Limb (tissue), 2 donors: Measurements from ENCODE around the gene PTPRN2.
A peak's percentile ranks its signal among the peaks of the same experiment; 100 is the strongest.
"Not testable (repeated sequence)": the region's sequence is repeated elsewhere in the genome, so short reads cannot be mapped to it uniquely, and the experiment has no call there.

ENCODE experiments used
- DNase-seq, 2 donors: peaks; one replicate each; pipeline ENCODE4 v3.0.0-alpha.2; 2016; ENCODE audit errors: extremely low spot score in 2 of 2

The PTPRN2 gene

DNA sequence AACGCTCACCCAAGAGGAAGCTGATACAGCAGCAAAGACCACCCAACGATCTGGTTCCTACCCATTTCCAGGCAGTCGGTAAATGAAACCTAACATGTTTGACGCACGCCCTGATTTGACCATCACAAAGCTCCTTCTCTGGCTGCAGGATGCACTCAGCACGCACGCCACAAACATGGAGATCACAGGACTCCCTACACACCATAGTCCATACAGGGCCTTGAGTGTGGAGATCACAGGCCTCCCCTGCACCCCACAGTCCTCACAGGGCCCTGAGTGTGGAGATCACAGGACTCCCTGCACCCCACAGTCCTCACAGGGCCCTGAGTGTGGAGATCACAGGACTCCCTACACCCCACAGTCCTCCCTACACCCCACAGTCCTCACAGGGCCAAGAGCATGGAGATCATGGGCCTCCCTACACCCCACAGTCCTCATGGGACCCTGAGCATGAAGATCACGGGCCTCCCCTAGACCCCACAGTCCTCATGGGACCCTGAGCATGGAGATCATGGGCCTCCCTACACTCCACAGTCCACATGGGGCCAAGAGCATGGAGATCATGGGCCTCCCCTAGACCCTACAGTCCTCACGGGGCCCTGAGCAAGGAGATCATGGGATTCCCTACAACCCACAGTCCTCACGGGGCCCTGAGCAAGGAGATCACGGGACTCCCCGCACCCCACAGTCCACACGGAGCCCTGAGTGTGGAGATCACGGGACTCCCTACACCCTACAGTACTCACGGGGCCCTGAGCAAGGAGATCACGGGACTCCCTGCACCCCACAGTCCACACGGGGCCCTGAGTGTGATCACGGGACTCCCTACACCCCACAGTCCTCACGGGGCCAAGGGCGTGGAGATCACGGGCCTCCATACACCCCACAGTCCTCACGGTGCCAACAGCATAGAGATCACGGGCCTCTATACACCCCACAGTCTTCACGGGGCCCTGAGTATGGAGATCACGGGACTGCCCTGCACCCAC lies 841.6 kb downstream of the PTPRN2 start:
- DNase-seq = no peak

DNA sequence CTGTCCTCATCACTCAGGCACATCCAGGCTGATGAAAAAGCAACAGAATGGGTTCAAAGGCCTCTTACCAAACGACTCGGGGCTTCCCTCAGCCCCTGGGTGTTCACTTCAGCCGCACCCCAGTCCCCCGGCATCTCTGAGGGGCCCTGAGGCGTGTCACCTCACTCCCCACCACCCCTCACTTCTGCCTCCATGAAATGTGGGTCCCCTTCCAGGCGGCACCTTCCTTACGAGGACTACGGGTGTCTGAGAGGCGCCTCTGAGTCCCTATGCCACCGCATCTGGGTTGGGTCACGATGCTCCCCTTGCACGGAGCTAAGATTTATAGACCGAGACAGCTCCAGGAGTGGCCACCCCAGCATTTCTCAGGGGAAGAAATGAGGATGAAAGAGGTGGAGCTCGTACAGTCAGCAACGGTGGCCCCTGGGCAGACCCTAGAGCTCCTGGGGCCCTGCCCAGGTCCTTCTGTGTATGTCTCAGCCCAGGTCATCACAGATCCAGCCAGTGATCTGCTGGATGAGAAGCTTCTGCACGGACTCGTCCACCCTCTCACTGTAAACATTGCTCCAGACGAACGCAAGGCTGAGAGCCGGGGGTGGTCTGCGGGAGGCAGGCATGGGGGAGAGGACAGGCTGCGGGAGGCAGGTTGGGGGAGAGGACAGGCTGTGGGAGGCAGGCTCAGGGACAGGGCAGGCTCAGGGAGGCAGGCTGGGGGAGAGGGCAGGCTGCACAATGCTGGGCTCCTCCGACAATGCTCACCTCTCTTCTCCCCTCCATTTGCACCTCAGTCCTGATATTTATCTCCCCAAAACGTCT lies 842.6 kb downstream of the PTPRN2 start:
- DNase-seq = no peak

DNA sequence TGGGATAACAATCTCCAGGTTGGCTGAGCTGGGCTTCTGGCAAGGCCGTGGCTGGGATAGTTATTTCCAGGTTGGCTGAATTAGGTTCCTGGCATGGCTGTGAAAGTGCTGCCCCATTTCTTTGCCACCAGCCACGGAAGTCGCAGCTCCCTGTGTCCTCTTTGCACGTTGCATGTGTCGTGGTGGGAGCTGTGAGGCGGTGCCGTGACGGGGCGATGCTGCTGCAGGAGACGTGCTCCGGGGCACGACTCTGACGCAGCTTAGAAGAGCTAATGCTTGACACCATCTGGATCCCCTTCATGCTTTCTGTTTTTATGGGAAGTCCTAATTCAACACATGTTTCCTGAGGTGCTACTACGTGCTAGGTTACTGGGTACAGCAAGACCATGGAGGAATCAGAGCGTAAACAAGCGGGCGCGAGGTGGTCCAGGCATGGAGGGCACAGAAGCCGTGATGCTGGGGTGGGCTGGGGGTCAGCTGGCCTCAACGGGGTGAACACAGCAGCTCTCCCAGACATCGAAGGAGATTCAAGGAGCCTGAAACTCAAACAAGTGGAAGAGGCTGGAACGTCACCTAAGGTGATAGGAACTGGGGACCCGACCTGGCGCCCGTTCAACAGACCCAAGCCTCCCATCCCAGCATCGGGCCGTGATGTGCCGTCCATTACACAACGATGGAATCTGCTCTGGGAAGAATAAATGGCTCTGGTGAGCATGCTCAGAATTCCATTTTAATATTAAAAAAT lies 843.7 kb downstream of the PTPRN2 start:
- DNase-seq = no peak

DNA sequence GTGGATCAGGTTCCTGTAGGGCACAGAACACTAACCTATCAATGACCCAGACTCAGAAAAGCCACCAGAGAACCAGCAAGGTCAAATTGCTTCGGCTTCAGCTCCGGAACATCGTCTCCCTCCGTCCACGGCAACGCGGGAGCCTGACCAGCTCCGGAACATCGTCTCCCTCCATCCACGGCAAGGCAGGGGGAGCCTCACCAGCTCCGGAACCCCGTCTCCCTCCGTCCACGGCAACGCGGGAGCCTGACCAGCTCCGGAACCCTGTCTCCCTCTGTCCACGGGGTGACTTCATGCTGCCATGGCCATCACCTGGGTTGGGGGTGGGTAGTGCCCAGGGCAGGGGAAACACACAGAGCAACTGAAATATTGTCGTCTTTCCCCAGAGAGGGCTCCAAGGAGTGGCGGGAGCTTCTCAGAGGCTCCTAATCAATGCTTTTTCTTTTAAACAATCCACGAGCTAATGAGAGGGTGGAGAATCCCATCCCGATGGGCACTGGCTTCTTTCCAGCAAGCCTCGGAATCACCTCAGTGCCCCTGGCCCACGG lies 847.3 kb downstream of the PTPRN2 start:
- DNase-seq = no peak

DNA sequence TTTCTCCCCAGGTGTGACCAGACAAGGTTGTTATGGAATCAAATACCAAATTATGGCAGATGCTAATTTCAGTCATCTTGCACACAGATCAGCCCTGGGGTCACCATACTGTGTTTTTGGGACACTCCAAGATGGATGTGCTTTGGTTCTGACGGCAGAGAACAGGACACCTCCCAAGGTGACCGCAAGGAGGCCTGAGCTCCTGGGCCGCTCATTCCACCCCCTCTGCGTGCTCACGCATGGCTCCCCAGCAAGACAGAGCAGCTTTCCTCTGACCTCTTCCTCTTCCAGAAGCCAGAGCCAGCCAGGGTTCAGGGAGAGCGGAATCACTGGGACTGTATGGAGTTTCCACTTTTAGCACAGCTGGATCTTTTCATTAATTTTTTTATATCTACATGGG lies 848.0 kb downstream of the PTPRN2 start:
- DNase-seq = no peak

DNA sequence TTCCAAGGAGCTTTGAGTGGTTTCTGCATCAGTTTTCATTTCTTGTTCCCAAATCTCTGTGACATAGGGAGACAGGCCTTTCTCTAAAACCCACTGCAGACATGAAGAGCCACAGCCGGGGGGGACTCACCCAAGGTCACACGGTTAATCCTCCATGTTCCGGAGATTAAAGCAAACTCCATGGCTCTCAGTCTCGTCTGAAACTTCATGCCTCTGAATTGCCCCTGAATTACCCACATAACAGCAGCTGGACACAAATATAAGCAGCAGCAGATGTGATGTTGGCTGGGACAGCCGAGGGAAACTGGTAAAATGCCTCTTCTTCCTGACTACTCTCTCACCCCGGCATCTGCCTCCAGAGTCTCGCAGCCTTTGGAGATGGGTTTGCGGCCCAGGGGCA lies 848.6 kb downstream of the PTPRN2 start:
- DNase-seq = peak in 1 of 2 donors; percentile 7

DNA sequence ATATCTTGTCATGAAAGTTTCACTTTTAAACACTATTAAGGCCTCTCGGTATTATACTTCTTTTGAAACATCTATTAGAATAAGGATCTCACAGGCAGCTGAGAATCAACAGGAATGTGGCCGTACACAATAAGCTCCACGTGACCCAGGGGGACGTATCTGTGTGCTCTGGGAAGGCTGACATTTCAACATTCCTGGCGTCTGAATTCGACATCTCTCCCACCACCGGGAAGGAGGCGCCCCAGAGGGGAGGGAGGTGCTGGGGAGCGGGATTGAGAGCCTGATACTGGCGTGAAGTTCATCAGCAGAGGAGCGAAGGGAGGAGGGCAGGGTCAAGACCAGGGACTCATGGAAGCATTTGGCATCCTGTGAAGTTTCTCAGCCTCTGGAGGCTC lies 849.6 kb downstream of the PTPRN2 start:
- peak; percentile 43 to 46 for DNase-seq

DNA sequence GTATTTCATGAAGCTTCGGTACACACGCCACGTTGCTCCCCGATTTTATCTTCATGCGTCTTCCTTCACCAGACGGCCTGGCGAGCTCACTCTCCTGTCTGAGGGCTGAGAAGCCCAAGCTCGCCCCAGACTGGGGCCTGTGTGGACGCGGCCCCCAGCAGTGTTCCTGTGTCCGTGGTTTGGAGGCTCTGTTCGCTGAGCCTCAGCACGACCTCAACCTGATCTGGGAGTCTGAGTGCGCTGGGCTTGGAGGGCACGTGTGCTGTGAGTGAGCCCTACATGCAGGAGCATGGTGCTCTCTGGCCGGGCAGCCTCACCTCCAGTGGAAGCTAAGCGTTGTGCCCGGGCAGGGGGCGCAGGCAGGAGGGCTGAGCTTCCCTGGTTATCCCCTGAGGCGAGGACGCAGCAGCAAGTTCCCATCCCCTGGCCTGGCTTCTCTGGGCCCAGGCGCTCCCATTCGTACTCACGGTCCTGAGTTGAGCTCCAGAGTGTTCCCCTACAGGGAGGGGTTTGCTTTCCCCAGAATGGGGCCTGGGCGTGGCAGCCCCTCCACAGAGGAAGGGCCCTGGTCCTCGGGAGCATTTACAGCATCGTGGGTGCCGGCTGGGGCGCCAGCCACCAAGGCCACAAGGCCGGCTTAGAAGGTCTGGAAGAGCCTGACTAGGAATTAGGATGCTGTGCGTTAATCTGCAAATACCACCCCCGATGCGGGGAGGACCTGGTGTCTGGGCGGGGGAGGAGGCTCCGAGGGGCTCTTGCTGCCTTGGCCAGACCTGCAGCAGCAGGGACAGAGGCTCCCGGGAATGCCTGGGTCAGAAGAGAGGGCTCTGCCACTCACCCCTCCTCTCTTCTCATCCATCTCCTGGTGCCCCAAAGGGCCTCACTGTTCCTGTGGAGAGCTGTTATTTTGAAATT lies 850.2 kb downstream of the PTPRN2 start:
- DNase-seq = no peak

DNA sequence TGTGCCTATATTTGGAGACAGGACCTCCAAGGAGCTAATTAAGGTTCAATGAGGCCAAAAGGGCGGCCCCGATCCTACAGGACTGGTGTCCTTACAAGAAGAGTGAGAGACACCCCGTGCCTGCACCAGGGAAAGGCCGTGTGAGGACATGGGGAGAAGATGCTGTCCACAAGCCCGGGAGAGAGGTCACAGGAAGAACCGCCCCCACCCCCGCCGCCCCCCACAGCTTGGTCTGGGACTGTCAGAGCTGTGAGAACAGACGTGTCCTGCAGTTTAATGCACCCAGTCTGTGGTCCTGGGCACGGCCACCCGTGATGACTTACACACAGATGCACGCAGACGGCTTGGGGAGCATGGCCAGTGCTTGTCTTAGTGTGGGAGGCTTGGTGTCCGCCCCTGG lies 851.3 kb downstream of the PTPRN2 start:
- no peak for DNase-seq

DNA sequence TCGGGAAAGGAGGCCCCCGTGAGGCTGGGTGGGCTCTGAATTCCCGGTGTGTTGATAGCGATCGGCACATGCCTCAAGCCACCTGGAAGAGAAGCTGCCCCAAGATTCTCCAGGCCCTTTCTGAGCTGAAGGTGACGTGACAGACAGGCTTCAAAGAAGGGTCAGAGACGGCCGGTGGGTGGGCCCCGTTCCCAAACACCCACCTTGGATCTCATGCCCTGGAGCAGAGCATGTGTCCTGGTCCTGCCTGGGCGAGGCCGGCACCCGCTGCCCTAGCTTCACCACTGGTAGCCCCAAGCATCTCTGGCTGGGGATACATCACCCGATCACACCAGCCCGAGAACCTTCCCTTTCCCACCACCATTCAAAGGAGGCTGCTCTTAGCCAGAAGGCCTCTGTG lies 851.8 kb downstream of the PTPRN2 start:
- no peak for DNase-seq

DNA sequence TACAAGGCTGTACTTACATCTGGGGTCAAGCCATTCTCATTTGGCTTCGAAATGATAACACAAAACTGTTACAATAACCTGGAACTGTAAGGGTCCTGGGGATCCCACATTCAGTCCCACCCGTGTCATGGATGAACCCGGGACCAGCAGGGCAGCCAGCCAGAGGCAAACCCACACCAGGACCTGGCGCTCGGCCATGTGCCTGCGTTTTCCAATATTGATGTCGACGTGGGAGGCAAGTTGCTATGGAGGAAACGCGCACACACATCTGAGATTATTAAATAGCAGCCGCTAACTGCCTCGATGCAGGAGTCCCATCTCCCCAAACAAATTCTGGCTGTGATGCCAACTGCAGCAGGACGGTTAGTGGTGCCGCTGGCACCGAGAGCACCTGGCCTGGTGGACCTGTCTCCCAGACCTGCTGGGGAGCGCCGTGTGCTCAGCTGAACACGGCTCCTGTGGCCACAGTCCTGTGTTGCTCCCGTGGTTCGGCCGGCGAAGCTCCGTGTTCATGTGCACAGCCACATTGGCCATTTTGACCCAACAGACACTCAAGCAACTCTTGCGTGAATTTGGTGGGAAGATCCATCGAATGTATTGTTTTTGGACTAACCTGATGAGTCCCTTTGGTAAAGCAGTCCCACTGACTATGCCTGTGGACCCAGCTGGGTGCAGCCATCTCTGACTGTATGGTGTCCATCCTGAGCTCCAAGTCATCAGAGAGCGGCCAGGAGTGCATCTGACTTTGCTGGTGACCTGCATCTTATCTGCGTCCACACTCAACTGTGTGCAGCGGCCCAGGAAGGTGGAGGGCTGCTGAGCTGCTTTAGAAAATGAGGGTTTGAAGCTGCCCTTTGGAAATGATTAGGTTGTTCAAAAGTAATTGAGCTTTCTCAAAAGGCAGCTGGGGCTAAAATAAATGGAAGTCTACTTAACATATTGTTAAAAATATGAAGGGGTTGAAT lies 852.7 kb downstream of the PTPRN2 start:
- no peak for DNase-seq

DNA sequence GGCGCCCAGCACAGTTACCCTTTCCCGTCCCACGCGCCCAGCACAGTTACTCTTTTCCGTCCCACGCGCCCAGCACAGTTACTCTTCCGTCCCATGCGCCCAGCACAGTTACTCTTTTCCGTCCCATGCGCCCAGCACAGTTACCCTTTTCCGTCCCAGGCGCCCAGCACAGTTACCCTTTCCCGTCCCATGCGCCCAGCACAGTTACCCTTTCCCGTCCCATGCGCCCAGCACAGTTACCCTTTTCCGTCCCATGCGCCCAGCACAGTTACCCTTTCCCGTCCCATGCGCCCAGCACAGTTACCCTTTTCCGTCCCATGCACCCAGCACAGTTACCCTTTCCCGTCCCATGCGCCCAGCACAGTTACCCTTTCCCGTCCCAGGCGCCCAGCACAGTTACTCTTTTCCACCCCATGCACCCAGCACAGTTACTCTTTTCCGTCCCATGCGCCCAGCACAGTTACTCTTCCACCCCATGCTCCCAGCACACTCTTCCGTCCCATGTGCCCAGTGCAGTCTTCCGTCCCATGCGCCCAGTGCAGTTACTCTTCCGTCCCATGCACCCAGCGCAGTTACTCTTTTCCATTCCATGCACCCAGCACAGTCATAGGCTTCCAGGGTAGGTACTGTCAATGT lies 853.7 kb downstream of the PTPRN2 start:
- not testable (repeated sequence) for DNase-seq

DNA sequence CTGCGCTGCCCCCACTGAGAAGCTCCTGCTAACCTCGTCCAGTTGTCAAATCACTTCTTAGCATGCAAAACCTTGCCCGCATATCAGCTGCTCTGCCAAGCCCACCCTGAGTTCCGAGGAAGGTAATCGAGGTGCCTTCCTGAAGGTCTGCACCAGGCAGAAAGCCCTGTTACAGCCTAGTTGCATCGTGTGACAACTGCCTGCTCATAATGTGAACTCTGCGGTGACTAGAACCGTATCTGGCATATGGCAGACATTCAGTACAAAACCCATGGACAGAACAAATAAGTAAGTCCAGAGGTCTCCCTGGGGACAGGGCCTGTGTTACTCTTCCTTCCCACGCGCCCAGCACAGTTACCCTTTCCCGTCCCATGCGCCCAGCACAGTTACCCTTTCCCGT lies 856.5 kb downstream of the PTPRN2 start:
- DNase-seq = no peak

DNA sequence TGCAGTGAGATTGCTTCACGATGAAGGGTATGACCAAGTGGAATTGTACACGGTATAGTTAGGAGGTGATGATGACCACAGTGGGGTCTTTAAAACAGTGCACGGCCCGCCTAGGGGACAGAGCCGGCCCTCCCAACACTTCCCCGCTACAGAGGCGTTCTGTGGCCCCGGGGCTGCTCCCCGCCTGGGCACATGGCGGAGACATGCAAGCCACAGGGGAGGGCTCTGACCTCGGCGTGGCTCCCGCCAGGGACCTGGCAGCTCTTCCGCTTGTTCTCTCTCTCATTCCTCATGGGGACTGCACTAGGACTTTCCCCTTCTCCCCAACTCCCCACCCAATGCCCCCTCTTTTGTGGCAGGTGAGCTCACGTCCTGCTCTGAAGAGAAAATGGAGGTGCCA lies 857.0 kb downstream of the PTPRN2 start:
- DNase-seq = no peak

DNA sequence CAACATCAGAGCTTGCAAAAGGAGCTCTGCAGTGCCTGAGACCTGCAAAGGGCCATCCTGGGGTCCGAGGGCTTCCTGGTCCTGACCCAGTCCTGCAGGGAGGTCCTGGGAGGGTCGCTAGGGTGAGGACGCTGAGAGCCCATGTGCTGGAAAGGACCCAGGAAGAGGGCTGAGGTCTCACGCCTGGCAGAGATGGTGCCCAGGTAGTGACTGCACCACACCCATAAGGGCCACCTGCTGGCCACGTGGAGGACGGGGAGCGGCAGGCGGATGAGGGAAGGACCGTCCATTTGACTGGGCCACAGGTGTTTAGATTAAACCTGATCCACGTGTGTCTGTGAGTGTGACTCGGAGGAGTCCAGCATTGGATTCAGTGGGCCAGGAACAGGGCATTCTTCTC lies 858.1 kb downstream of the PTPRN2 start:
- DNase-seq = no peak

DNA sequence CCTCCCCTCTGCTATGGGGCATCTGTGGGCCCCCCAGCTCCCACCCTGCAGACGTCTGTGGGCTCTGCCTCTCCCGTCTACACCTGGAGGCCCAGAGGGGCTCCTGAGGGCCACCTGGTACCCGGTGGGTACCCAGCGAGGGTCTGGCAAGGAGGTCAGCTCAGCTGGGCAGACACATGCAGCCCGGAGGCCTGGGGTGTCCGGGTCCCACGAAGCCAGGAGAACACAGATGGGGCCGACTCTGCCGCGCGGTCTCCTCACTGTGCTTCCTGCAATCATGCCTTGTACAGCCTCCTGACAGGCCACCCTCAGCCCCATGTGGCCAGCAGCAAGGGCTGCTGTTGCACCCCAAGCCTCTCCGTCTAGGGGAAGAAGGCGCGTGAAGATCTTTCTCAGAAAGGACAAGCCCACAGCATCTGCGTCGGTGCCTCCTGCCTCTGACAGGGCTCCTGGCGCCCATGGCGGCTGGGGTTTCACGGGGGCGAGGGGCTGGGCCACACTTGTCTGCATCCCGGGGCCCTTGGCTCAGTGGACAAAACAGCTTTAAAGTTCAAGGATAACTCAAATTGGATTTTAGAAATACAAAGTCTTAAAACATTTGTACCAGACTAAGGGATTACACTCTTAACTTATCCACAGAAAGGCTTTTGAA lies 859.5 kb downstream of the PTPRN2 start:
- no peak for DNase-seq

DNA sequence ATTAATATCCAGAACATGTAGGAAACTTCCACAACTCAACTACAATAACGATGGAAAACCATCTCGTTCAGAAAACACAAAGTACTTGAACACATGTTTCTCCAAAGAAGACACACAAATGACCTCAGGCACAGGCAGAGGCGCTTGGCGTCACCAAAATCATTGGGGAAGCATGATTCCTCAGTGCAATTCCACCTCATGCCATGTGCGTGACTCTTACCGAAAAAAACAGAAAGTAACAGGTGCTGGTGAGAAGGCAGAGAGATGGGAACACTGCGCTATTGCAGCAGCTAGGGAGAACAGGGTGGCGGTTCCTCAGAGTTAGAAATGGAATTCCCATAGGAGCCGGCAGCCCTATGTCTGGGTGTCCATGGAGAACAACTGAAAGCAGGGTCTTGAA lies 860.9 kb downstream of the PTPRN2 start:
- no peak for DNase-seq

DNA sequence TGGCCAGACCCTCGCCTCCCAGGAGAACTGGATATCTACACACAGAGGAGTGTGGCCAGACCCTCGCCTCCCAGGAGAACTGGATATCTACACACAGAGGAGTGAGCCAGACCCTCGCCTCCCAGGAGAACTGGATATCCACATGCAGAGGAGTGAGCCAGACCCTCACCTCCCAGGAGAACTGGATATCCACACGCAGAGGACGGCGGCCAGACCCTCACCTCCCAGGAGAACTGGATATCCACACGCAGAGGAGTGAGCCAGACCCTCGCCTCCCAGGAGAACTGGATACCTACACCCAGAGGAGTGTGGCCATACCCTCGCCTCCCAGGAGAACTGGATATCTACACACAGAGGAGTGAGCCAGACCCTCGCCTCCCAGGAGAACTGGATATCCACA lies 862.3 kb downstream of the PTPRN2 start:
- DNase-seq = not testable (repeated sequence)
